ENCODE data around the gene HEBP2.
"Not testable (repeated sequence)": the region's sequence is repeated elsewhere in the genome, so short reads cannot be mapped to it uniquely, and the experiment has no call there.

The HEBP2 gene, protein sequence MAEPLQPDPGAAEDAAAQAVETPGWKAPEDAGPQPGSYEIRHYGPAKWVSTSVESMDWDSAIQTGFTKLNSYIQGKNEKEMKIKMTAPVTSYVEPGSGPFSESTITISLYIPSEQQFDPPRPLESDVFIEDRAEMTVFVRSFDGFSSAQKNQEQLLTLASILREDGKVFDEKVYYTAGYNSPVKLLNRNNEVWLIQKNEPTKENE

DNA sequence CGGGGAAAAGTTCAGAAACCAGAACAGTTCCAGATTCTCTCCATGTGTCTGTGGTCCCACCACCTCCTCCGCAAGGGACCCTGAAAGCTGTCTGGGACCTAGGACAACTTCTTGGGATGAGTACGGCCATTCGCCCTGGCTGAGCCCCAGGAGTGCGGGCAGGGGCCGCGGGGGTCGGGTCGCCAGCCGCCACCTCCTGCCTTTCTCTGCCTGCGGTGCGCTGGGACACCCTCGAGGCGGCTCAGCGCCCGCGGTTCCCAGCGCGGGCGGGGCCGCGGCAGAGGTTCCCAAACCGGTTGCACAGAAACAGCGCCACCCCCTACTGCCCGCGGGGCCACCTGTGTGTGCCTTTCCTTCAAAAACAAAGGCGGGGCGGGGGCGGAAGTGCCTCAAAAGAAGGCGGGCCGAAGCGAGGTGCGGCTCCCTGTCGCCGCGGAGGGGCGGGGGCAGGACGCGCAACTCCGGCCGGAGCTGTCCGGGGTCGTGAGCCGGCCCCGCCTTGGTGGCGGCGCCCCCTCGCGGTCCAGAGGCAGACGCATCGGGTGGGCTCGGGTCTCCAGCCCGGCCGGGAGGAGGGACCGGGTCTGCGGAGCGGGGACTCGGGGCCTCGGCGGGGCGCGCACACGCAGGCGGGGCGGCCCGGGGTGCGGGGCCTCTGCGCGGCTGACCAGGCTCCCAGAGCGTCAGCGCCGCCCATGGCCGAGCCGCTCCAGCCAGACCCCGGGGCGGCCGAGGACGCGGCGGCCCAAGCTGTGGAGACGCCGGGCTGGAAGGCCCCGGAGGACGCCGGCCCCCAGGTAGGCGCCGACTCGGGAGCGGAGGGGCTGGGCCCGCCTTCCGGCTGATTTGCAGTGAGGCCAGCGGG is at the start of gene HEBP2:
Gene HEBP2, plus strand, starts transcription at position 423 of the 865 bp plus-strand sequence. Its CDS starts 273 bp downstream, at position 696.
- Histone ChIP-seq H3K27ac (ENCODE audit: low read length) (peak within 1 kb of the TSS; percentile 53), H3K79me2 (ENCODE audit: low read length) (no peaks in the 10 kb centered on the region), H3K4me3 (ENCODE audit: low read length) (peak within 1 kb of the TSS; percentile 97), H3K4me2 (ENCODE audit: low read length) (peak within 1 kb of the TSS; percentile 95), H3K36me3 (replicated peaks; ENCODE audit: low read depth, low read length) (peaks cover 17% of the 10 kb centered on the region), H3K9ac (ENCODE audit: low read length) (peak within 1 kb of the TSS; percentile 95), H3K4me1 (ENCODE audit: low read length) (peaks cover 5% of the 10 kb centered on the region; the same call in 1 of the 2 replicates), H4K20me1 (ENCODE audit: insufficient read depth, low read length) (no peaks in the 10 kb centered on the region), H3K27me3 (ENCODE audit: low read depth, low read length) (no peaks in the 10 kb centered on the region), H3K9me3 (ENCODE audit: insufficient read depth, low read length) (no peaks in the 10 kb centered on the region), H2AFZ (ENCODE audit: low read depth, low read length) (peak within 1 kb of the TSS; percentile 97)
- TF ChIP-seq EZH2phosphoT487 (IDR thresholded peaks at IDR 0.05; ENCODE audit: low read depth) = no peak
- TF ChIP-seq, protein P1, sequence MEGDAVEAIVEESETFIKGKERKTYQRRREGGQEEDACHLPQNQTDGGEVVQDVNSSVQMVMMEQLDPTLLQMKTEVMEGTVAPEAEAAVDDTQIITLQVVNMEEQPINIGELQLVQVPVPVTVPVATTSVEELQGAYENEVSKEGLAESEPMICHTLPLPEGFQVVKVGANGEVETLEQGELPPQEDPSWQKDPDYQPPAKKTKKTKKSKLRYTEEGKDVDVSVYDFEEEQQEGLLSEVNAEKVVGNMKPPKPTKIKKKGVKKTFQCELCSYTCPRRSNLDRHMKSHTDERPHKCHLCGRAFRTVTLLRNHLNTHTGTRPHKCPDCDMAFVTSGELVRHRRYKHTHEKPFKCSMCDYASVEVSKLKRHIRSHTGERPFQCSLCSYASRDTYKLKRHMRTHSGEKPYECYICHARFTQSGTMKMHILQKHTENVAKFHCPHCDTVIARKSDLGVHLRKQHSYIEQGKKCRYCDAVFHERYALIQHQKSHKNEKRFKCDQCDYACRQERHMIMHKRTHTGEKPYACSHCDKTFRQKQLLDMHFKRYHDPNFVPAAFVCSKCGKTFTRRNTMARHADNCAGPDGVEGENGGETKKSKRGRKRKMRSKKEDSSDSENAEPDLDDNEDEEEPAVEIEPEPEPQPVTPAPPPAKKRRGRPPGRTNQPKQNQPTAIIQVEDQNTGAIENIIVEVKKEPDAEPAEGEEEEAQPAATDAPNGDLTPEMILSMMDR (IDR thresholded peaks at IDR 0.05; ENCODE audit: low read depth, low read length) = peak; percentile 28; the same call in 1 of the 2 replicates

DNA sequence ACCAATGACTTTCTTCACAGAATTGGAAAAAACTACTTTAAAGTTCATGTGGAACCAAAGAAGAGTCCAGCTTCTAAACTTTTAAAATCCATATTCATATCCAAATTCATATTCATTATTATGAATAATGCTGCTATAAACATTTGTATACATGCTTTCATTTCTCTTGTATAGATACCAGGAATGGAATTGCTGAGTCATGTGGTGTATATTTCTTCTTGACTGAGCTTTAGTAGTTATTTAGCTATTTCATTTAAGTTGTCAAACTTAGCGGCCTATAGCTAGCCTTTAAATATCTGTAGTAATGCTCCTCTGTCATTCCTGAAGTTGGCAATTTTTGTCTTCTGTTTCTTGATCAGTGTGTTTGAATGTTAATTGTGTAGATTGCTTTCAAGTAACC is 46.1 kb upstream of the HEBP2 start:
- Histone ChIP-seq H3K27me3 (ENCODE audit: low read depth, low read length) (no peaks in the 10 kb centered on the region), H2AFZ (ENCODE audit: low read depth, low read length) (no peak overlapping the region), H3K79me2 (ENCODE audit: low read length) (no peaks in the 10 kb centered on the region), H4K20me1 (ENCODE audit: insufficient read depth, low read length) (no peaks in the 10 kb centered on the region), H3K4me2 (ENCODE audit: low read length) (no peak overlapping the region), H3K27ac (ENCODE audit: low read length) (no peak overlapping the region), H3K36me3 (replicated peaks; ENCODE audit: low read depth, low read length) (no peaks in the 10 kb centered on the region), H3K9ac (ENCODE audit: low read length) (no peak overlapping the region), H3K4me1 (ENCODE audit: low read length) (no peaks in the 10 kb centered on the region), H3K9me3 (ENCODE audit: insufficient read depth, low read length) (no peaks in the 10 kb centered on the region), H3K4me3 (ENCODE audit: low read length) (no peak overlapping the region)
- TF ChIP-seq, protein P1 (IDR thresholded peaks at IDR 0.05; ENCODE audit: low read depth, low read length) = no peak
- TF ChIP-seq EZH2phosphoT487 (IDR thresholded peaks at IDR 0.05; ENCODE audit: low read depth) = no peak

DNA sequence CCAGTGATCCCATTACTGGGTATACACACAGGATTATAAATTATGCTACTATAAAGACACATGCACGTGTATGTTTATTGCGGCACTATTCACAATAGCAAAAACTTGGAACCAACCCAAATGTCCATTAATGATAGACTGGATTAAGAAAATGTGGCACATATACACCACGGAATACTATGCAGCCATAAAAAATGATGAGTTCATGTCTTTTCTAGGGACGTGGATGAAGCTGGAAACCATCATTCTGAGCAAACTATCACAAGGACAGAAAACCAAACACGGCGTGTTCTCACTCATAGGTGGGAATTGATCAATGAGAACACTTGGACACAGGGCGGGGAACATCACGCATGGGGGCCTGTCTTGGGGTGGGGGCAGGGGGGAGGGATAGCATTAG is 35.3 kb upstream of the HEBP2 start:
- H3K9ac ChIP-seq (ENCODE audit: low read length); H3K36me3 ChIP-seq (replicated peaks; ENCODE audit: low read depth, low read length); H3K27me3 ChIP-seq (ENCODE audit: low read depth, low read length); H3K4me3 ChIP-seq (ENCODE audit: low read length); H3K79me2 ChIP-seq (ENCODE audit: low read length); H3K4me2 ChIP-seq (ENCODE audit: low read length); H2AFZ ChIP-seq (ENCODE audit: low read depth, low read length); H3K9me3 ChIP-seq (ENCODE audit: insufficient read depth, low read length); H3K4me1 ChIP-seq (ENCODE audit: low read length); H4K20me1 ChIP-seq (ENCODE audit: insufficient read depth, low read length); H3K27ac ChIP-seq (ENCODE audit: low read length): not testable (repeated sequence)

DNA sequence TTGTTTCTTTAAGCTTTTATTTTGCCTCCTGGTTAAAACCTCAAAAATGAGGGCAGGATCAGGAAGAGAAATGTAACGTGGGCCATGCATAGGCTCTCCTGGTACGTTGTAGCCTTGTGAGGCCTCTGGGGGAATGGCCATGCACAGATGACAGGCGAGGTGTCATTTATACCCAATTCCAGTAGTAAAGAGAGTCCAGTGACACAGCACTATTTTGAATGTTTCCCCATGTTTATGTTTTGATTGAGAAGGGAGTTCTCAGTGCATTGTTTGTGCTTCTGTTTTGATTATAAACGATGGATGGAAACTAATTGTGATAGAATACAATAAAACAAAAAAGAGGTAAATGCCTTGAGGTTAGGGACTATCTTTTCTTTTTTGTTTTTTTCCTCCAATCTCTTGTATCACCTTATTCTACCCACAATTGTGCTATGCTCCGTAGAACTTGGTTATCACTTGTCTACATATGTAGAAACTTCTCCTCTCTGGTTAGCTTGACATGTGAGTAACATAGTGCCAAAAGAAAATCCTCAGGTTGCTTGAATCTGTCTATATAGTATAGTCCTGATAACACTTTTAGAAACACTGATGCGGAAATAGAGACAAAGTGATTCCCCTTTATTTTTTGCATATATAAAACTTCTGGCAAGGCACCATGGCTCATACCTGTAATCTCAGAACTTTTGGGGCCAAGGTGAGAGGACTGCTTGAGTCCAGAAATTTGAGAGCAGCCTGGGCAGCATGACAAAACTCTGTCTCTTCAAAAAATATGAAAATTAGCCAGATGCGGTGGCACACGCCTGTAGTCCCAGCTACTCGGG is 33.2 kb upstream of the HEBP2 start:
- Histone ChIP-seq H3K27me3 (ENCODE audit: low read depth, low read length) (no peaks in the 10 kb centered on the region), H3K36me3 (replicated peaks; ENCODE audit: low read depth, low read length) (no peaks in the 10 kb centered on the region), H3K4me1 (ENCODE audit: low read length) (no peaks in the 10 kb centered on the region), H3K9me3 (ENCODE audit: insufficient read depth, low read length) (no peaks in the 10 kb centered on the region), H3K9ac (ENCODE audit: low read length) (no peak overlapping the region), H2AFZ (ENCODE audit: low read depth, low read length) (no peak overlapping the region), H3K79me2 (ENCODE audit: low read length) (no peaks in the 10 kb centered on the region), H3K4me2 (ENCODE audit: low read length) (no peak overlapping the region), H3K27ac (ENCODE audit: low read length) (no peak overlapping the region), H4K20me1 (ENCODE audit: insufficient read depth, low read length) (no peaks in the 10 kb centered on the region), H3K4me3 (ENCODE audit: low read length) (no peak overlapping the region)
- TF ChIP-seq, protein P1 (IDR thresholded peaks at IDR 0.05; ENCODE audit: low read depth, low read length) = no peak
- TF ChIP-seq EZH2phosphoT487 (IDR thresholded peaks at IDR 0.05; ENCODE audit: low read depth) = no peak

Data from OCI-LY3 (cell line).